NCI-H1436 treated with DMSO at 0.1 percent for 48 hours (cell line): ENCODE data around the gene PLGLB1.
"Not testable (repeated sequence)": the region's sequence is repeated elsewhere in the genome, so short reads cannot be mapped to it uniquely, and the experiment has no call there.

Experiments used
- DNase-seq: peaks from one replicate; lab custom pipeline; 2025; lab: John Stamatoyannopoulos, UW

The PLGLB1 gene

DNA sequence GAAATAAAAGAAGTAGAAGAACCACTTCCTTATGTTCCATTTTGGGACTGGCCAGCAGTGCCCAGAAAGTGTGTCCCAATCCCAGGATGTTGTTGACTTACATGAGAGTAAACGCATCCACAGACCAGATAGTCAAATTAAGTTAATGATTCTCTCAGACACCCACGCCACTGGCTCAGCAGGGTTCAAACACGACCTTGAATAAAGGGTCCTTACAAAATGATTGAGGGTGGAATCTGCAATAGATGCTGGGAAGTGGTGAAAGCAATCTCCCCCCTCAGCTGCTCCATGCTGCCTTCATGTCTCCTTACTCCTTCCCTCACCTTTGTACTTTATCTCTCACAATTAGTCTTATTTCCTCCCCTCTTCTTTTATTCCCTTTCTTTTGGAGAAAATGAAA, at the start of gene PLGLB1:
TSS of gene PLGLB1 (minus strand) at position 101 of the 400 bp plus-strand sequence. CDS start at position 40, 61 bp downstream.
- DNase-seq = not testable (repeated sequence)

DNA sequence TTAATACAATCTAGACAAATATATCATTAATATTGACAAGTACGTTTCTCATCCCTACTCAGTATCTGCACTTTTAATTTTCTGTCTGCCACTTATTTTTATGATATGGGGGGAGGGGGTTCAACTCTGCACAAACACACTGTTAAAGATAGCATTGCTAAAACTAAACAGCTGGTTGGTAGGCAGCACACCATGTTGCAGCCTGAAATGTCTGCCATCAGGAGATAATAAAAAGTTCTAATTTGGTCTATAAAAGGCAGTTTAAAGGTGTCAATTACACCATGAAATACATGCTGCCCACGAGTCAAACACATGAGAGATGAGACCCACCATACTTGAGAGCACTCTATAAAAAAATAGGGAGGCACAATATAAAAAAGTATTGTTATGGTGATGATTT, 42.7 kb upstream of the PLGLB1 start:
- DNase-seq = not testable (repeated sequence)

DNA sequence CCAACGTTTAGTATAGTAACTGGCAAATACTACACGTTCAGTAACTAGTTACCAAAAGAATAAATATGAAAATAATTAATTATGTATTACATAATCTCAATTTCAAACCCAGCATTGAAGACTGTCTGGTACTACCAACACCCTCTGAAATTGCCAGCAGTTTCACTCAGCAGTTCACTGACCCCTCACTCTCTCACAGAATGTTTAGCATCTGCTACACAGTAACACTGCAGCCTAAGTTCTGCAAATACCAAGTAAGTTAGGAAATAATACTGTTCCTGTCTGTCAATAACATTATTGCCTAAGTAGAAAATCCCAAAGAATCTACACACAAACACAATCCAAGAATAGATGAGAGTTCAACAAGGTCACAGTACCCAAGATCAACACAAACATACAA, 41.8 kb upstream of the PLGLB1 start:
- not testable (repeated sequence) for DNase-seq

DNA sequence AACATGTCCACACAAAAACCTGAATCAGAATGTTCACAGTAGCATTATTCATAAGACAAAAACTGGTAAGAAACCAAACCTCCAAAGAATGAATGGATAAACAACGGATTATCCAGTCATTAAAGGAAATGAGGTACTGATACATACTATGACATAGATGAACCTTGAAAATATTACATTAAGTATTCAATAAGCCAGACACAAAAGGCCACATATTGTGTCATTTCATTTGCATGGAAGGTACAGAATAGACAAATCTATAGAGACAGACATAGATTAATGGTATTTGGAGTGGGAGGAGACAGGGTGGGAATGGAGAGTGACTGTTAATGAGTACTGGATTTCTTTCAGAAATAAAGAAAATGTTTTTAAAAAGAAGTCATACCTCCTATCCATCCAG, 39.9 kb upstream of the PLGLB1 start:
- not testable (repeated sequence) for DNase-seq

DNA sequence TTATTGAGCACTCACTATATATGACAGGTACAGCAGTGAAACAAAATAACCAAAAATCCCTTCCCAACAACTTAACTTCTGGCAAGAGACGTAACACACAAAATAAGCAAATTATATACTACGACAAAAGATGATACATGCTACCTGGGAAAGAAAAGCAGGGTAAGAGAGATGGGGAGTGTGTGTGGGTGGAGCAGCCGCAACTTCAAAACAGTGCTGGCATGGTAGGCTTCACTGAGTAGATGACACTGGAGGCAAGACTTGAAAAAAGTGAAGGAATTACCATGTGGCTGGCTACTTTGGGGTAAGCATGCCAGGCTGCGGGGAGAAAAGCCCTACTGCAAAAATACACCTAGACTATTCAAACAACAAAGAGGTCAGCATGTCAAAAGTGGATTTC, 36.0 kb upstream of the PLGLB1 start:
- not testable (repeated sequence) for DNase-seq

DNA sequence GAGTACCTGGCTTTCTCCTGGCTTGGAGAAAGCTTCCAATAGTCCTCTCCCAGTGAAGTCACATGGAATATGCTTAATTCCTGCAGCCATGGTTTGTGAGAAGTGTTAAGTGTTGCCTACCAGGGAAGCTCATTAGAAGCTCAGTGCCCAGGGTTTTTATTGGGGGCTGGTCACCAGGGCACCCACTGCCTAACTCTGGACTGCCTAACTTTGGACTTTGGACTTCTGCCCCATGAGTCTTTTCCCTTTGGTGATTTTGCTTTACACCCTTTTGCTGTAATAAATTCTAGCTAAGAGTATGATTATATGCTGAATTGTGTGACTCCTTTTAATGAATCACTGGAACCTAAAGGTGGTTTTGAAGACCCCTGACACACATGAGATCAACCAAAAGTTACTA, 35.2 kb upstream of the PLGLB1 start:
- DNase-seq = not testable (repeated sequence)

DNA sequence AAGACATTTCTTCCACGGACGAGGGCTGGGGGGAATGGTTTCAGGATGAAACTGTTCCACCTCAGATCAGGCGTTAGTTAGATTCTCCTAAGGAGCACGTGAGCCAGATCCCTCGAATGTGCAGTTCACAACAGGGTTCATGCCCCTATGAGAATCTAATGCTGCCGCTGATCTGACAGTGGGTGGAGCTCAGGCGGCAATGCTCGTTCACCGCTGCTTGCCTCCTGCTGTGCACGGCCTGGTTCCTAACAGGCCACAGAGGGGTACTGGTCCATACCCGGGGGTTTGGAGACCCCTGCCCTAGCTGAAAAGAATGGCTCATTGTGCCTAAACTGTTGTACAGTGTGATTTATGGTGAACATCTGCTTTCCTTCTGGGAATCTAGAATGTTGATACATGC, 34.8 kb upstream of the PLGLB1 start:
- not testable (repeated sequence) for DNase-seq

DNA sequence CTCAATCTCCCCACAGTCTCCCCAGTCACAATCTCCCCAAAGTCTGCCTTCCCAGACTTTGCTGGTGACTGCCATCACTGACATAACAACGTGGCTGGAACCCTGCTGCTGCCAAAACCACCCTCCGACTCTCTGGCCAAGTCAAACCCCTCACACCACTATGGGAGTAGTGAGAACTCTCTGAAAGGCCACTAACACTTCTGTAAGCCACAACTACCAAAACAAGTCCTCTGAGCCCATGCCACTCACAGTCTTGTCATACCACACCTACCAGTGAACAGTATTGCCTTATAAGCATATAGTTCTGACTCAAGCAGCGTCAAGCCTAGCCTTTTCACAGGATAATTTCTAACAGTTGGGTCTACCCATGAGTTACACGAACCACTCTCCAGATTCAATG, 32.7 kb upstream of the PLGLB1 start:
- not testable (repeated sequence) for DNase-seq

DNA sequence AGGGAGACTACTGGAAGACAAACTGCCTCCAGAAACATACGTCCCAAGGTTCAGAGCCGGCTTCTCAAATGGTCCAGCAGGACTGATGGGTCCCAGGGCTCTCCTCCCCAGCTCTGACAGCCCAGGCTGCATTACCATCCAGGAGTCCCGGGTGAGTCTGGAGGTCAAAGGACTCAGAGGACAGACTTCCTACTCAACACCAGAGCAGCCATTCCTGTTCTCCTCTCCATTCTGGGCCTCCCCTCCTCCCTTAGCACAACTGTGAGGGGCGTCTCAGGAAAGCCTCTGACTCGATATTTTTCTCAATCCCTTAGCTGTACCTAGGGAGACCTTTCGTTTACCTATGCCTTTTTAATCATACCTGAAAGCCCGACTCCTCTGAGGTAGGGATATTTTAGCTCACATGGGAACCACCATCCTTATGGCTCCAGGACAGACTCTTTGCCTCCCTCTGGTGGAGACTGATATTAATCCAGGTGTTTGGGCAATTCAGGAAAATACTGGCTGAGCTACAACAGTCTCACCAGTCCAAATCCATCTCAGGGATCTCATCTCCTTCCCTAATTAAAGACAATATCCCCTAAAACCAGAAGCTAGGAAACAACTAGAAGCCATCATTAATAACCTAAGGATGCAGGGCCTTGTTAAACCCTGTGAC, 19.8 kb upstream of the PLGLB1 start:
- not testable (repeated sequence) for DNase-seq

DNA sequence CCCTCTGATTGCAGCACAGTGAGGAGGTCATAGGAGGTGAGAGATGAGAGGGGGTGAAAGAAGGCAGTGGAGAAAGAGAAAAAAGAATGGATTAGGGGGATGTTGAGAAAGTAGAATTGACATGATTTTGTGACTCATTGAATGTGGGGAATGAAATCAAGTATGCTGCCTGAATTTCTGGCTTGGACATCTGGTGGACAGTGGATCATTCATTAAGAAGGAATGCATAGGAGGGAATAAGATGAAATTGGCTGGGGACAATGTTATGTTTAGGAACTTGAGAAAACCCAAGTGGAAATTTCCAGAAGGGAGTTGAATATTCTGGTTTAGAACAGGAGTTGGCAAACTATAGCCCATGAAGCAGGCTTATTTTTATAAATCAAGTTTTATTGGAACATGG, 7.0 kb upstream of the PLGLB1 start:
- not testable (repeated sequence) for DNase-seq

DNA sequence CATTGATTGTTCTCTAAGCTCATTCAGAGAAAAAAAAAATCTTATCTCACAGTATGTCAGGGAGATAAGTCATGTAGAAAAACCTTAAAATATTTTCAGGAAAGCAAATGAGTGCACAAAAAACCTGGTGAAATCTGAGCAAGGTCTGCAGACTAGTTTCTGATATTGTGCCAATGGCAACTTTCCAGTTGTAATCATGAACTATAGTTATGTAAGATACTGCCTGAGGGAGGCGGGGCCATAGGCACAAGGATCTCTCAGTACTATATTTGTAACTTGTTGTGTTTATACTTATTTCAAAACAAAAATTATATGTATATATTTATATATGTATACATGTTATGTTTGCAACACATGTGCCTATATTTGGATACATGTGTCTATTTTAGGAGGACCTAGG, 5.2 kb upstream of the PLGLB1 start:
- not testable (repeated sequence) for DNase-seq

DNA sequence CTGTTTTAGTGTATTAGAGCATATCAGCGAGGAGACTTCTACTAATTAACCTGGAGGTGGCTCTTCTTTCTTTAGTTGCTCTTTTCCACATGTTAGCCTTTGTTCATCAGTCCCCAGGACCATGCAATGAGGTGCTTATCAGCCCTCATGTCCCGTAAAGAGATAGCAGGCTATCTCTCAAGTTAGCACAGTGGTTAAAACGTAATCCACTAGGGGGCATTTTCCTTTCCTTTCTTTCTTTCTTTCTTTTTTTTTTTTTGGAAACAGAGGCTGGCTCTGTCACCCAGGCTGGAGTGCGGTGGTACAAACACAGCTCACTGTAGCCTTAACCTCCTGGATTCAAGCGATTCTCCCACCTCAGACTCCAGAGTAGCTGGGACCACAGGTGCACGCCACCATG, 4.3 kb upstream of the PLGLB1 start:
- DNase-seq = not testable (repeated sequence)

DNA sequence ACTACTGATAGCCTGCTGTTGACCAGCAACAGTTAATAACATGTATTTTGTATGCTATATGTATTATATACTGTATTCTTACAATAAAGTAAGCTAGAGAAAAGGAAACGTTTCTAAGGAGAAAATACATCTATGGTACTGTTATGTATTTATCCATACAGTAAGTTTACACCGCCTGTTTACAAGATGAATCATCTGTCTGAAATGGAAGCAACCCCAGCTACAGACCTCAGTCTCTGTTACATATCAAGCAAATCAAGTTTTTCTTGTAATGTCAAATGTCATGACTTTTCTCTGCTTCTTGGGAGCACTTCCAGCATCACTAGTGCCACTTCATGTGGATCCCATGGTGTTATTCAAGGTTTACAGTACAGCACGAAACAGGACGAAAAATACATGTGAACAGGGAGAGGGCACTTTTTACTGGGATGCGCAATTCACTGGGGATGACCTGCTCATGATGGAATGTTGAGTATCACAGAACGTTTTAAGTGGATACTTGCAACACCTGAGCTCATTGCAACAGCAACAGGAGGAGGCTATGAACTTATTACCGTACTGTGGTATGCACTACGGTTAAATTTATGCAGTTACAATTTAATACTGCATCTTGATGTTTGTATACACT, 2.5 kb upstream of the PLGLB1 start:
- DNase-seq = not testable (repeated sequence)

DNA sequence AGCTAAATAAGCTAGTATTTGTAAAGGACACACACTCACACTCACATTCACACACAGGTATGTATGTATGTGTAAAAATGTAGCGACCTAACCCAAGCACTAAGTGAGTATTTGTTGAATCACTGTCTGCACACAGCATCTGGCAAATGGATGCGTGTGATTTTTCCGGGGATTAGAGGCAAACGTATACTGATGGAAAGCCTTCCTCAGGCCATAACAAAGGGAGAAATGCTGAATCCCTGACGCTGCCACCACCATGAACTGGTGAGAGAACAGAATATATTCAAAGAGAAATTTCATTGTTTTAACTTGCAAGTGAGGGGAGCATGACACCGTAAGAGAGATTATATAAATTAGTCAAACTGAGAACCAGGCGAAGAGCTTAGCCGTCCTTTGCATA, 601 bp downstream of the PLGLB1 start:
- DNase-seq = not testable (repeated sequence)

DNA sequence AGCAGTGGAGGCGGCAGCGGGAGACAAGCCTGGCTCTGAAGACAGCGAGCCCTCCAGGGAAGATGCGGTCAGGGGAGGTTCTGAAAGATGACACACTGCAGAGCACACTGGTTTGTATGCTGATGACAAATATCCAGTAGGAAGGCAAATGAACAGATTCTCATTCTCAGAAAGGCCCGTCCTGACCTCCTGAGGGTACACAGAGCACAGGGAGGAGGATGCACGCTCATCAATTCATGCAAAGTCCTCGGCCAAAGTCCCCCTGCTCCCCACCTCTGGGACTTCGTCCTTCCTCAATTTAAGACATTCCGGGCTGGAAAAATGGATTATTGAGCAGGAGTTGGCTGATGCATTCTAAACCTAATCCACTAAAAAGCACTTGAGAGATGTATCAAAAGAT, 2.6 kb downstream of the PLGLB1 start:
- DNase-seq = not testable (repeated sequence)

DNA sequence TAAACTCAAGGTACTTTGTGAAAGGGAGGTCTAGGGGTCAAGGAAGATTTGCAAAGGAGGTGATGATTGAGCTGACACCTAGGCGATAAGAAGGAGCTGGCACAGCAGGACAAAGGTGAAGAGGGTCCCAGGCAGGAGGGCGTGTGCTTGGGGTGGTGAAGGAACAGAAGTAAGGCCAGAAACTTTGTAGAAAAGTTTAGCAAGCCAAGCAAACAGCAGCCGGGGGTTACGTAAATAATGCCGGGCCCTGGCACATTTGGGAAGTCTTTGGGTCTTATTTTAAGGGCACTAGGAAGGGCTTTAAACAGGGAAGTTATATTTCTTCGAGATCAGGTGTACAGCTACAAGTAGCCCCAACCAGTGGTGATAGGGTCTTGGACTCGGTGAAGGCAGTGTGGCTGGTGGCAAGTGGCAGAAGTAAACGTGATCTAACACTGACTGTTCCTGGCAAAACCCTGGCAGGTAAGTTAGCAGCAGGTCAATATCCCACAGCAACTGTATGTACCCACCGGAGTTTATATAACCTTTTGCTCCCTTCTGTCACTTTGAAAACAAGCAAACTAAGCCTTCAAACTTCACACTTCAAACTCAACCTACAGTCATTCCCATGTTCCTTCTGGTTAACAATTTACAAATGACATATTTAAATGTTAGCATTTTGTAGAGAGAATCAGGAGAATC, 7.0 kb downstream of the PLGLB1 start:
- not testable (repeated sequence) for DNase-seq

DNA sequence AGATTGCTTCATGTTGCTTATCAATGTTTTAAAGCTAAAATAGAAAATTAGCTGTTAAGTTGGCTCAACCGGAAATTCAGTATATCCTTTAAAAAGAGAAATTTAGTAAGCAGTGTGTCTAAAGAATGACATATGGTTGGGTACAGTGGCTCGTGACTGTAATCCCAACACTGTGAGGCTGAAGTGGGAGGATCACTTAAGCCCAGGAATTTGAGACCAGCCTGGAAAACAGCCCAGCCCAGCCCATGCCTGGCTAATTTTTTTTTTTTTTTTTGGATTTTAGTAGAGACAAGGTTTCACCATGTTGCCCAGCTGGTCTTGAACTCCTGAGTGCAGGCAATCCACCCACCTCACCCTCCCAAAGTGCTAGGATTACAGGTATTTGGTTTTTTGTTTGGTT, 17.2 kb downstream of the PLGLB1 start:
- not testable (repeated sequence) for DNase-seq
